Islet precursor cell (in vitro differentiated cells): ENCODE measurements around the gene RPS3.
A peak's percentile ranks its signal among the peaks of the same experiment; 100 is the strongest.

Experiments
- DNase-seq: peaks from one replicate; pipeline ENCODE4 v3.0.0-alpha.2; 2018

RPS3 gene

GRCh38 chr11:75436806-75437205, 37.5 kb downstream of the RPS3 start:
- DNase-seq, result no peak

- no peak for DNase-seq
Measured at GRCh38 chr11:75437966-75438659, 38.8 kb downstream of the RPS3 start.

DNA sequence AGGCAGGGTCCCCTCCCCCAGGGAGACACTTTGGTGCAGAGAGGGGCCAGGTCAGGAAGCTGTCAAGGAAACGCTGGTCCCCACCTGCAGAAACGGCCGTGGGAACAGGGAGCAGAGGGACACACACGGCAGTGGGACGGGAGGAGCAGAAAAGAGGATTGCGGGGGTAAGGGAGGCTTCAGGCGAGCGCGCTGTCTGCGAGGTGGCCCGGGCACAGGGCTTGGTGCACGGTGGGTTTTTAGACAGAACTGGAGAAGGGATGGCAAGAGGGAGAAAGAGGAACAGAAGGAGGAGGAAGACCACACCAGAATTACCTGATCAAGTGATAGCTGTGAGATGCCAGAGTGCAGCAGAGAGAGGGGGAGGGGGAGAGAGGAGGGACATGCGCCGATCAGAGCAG, 39.7 kb downstream of the RPS3 start:
- no peak for DNase-seq

DNA sequence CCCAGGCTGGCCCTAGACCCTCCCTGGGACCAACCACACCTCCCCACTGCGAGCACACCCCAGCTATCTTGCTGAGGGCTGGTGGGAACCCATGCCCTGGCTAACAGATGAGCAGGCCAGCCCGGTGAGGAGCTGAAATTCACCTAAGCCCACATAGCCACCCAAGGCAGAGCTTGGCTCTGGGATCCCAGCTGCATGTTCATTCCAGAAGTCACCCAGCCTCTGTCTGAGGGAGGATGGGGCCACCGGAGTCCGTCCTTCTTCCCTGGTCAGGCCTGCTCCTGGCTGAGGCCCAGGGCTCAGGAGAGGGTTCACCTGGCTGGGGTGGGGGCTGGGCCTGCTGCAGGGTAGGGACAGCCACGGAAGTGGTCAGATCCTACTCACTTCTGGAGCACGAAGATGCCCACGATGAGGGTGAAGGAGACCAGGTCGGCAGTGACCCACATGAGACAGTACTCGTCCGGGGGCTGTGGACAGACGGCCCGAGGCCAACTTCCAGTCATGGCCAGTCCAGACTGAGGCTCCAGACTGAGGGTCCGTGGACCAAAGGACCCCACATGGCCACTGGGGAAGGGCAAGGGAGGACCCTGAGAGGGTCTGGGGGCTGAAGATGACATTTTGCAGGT, 40.3 kb downstream of the RPS3 start:
- no peak for DNase-seq

DNA sequence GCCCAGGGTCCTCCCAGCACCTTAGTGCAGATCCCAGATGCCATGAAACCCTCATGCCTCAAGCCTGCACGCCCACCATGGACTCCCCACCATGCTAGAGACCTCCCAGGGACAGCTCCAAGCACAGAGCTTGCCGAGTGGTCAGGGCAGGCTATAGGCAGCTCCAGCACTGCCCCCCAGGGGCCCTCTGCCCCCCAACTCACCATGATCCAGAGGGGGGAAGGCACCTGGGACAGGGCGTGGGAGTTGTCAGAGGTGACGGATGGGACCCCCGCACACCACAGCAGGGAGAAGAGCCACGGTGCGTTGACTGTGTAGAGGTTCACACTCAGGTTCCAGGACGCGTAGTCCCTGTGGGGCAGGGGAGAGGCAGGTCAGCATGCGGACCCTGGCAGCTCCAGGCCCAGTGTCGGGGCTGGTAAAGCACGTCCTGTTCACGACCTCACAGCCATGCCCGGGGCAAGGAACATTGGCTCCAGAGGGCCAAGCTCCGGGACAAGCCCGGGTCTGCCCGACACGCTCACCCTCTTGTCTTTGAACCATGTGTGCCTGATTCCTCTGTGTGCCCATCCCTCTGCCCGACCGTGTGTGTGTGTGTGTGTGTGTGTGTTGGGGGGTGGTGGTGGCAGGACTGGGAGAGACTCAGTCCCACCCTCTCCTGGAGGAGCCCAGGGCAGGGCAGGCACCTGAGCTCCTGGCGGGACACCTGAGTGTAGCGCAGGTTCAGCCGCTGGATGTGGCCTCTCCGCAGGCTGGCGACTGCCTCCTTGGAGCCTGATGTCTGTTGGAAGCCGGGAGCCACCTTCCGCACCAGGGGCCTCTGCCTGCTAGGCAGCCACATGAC, 41.9 kb downstream of the RPS3 start:
- no peak for DNase-seq

- DNase-seq, result no peak
Measured at GRCh38 chr11:75441804-75442132, 42.5 kb downstream of the RPS3 start.

- no peak for DNase-seq
Measured at GRCh38 chr11:75442161-75442885, 43.0 kb downstream of the RPS3 start.

GRCh38 chr11:75443043-75443442, 43.7 kb downstream of the RPS3 start:
- no peak for DNase-seq

DNA sequence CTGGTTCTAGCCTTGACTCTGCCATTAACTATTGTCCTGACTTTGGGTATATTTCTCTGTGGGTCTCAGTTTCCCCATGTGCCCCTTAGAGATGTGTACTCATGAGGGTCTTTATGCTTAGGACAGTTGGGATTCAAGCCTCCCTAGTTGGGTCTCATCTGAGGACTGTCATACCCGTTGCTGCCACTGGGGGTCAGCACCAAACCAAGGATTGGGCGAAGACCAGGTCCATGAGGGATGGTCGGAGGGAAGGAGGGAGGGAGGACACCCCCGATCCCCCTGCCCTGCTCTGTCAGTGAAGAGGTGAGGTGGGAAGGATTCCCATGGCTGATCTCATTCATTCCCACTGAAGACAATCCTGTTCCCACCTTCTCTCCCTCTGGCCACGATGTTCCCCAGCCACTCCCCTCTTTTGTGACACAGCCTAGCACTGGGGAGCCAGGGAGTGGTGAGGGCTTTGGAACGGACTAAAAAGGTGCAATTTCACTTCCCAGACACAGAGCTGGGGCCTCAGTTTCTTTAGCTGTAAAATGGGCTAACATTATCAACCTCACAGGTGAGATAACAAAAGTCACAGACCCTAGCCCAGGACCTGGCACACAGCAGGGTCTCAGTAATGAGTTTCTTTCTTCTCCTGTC, 46.1 kb downstream of the RPS3 start:
- DNase-seq, result peak; percentile 82

DNA sequence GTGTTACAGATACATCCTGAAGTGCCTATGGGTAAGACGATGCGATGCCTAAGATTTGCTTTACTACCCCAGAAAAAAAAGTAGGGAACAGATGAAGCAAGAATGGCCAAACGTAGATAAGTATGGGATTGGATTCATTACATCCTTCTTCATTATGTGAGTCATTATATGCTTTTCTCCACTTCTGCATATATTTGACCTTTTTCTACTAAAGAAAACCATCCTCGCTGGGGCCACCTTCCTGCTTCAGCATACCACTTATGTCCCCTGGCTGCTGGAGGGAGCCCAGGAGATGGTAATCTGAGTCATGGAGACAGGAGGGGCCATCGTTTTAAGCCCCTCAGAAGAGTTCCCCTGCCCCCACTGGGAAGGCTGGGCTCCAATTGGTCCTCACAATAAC, 48.1 kb downstream of the RPS3 start:
- DNase-seq, result no peak

DNA sequence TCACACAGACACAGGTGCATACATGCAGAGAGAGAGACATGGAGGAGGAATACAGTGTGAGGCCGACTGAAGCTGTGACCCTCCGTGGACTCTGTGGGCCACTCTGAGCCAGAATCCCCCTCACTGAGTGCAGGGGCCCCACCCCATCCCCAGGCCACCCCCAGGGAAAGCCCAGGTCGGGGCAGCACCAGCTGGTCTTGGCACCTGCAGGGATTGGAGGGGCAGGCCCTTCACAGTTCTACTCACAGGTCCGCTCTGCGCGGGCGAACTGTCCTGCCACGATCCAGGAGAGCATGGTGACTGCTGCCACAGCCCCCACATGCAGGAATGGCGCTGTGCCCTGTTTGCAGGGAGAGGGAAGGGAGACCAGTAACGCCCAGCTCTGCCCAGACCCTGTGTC, 50.0 kb downstream of the RPS3 start:
- no peak for DNase-seq

GRCh38 chr11:75449776-75450175, 50.5 kb downstream of the RPS3 start:
- DNase-seq, result no peak

GRCh38 chr11:75450236-75450635, 50.9 kb downstream of the RPS3 start:
- no peak for DNase-seq

DNA sequence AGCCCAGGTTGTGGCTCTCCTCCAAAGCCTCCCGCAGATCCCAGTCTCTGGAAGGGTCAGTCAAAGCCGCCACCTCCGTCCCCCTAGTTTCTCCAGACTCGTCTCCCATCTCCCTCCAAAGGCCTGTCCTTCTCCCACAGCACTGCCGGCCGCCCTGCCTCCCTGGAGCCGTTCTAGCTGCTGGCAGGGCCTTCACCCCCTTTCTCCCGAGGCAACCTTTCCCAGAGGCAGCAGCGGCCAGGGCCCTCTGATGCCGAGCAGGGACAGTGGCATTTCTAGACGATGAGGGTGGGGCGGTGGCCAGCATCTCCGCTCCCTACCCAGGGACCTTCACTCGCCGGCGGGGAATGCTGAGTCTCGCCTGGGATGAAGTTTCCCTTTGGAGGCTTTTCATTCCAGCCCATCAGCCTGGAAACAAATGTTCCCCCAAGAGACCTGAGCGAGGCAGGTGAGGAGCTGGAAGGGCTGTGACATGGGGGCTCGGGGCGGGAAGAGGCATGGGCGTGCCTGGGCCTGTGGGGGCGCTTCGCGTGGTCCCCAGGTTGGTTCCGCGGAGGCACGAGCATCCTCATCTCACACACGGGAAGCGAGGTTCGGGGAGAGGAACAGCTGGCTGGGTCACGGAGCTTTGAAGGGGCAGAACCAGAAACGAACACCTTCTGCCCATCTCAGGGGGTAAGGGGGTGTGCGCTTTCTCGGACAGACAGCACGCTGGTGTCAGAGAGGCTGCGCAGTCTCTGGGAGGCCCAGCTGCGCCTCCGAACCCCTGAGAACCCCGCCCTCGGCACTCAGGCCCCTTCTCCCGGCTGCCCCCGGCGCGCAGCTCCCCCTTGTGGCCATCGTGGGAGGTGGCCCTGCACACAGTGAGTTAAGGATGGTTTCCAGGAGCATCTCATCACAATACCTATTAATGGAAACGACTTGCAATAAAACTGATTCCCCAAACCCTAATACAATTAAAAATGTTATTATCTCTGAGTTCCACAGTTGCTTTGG, 51.8 kb downstream of the RPS3 start:
- no peak for DNase-seq

DNA sequence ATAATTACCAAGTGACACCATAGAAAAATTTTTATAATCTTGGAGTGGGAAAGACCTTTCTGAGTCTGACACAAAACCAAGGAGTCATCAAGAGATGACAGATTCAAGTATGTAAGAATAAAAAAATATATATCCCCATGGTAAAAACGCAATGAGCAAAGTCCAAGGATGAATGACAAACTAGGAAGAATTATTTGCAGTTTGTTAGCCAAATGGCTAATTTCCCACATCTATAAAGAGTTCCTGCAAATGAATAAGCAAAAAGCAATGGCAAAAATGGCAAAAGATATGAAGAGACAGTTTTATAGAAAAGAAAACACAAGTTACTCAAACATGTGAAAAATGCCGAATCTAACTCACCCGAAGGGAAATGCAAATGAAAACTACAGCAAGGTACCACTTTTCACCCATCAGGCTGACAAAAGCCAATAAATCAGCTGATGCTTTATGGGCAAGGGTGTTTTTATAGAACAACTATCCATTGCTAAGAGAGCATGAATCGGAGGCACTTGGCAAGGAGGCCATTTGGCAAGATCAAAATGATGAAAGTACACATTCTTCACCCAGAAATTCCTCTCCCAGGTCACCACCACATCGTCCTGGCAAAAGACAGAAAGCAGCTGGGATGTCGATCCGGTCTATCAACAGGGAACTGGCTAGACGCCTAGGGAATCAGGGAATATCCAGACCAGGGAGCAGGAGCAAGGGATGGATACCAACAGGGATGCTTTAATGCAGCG, 54.8 kb downstream of the RPS3 start:
- no peak for DNase-seq

DNA sequence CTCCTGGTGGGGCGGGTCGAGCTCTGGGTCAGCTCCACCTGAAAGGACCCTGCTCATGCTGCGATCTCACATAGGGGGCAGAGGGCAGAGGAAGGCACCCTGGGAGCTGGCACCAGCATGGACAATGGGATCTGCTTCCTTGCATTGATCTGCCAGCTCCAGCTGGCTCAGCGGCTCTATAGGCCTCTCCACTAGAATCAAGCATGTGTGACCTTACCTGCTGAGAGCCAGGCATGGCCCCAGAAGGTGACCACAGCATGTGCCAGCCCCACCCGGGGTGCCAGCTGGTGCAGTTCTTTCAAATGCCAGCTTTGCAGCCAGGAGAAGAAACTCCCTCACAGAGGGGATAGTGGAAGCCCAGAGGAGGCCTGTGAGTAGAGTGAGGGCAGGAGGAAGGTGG, 55.7 kb downstream of the RPS3 start:
- no peak for DNase-seq
